ENCODE results near the gene ENTR1. TPM values are rescaled to one million over a fixed set of nuclear protein-coding genes. Genes with fewer than 3 reads are reported as not detected.

The ENTR1 gene
- total and polyA plus RNA-seq, 2 of the 13 experiments (the other 11 are each of a cell fraction or from before 2014, with no cell fraction given) = 70.1 to 76.4 TPM

DNA sequence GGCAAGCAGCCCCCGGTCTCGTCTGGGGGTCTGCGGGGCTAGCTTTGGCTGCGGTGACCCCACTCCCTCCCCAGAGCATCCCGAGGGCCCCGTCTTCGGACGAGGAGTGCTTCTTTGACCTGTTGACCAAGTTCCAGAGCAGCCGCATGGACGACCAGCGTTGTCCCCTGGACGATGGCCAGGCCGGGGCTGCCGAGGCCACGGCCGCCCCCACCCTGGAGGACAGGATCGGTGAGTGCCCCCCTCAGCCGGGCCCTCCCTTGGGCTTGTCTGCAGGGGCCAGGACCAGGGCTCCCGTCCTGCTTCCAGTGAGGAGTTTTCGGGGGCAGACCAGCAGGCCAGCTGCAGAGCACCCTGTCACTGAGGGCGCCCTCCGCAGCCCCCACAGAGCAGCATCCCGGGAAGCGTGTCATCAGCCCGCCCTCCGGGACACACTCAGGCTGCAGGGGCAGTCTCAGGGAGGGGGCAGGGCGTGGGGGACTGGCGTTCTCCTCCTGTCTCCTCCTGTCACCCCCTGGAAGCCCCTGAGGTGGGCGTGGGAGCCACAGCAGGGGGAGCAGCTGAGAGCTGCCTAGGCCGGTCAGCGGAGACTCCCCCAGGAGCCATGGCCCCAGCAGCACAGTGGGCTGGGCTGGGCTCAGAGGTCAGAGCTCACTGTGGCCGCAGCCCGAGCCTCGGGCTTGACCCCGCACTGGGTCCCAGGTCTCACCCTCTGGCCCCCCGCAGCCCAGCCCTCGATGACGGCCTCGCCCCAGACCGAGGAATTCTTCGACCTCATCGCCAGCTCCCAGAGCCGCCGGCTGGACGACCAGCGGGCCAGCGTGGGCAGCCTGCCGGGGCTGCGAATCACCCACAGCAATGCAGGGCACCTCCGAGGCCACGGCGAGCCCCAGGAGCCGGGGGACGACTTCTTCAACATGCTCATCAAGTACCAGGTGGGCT lies 54.5 kb downstream of the ENTR1 start (continued):
- TF ChIP-seq PATZ1 (CRISPR knock-in tag; IDR thresholded peaks at IDR 0.05) (peak; percentile 63; the same call in 1 of the 2 replicates), CBX2 (IDR thresholded peaks at IDR 0.05; ENCODE audit: low read depth, low read length) (no peak), CBX2 (CRISPR knock-in tag; IDR thresholded peaks at IDR 0.05; ENCODE audit: low read depth) (no peak), AGO1 (IDR thresholded peaks at IDR 0.05; ENCODE audit: low read depth, low read length, poor library complexity, severe bottlenecking) (peak; percentile 42), MXD1 (CRISPR knock-in tag; IDR thresholded peaks at IDR 0.05) (no peak), ERF (CRISPR knock-in tag; IDR thresholded peaks at IDR 0.05) (no peak), KDM2A (CRISPR knock-in tag; IDR thresholded peaks at IDR 0.05; ENCODE audit: borderline replicate concordance, low read depth) (no peak), MAF1 (CRISPR knock-in tag; IDR thresholded peaks at IDR 0.05; ENCODE audit: borderline replicate concordance) (no peak), ZNF781 (CRISPR knock-in tag; IDR thresholded peaks at IDR 0.05; ENCODE audit: borderline replicate concordance, not compliant biosample characterization) (no peak), ZFX (CRISPR knock-in tag; IDR thresholded peaks at IDR 0.05; ENCODE audit: low read depth) (peak; percentile 27; the same call in 1 of the 2 replicates), ZKSCAN8 (CRISPR knock-in tag; IDR thresholded peaks at IDR 0.05; ENCODE audit: borderline replicate concordance) (no peak), LCORL (IDR thresholded peaks at IDR 0.05) (no peak), LCORL (CRISPR knock-in tag; IDR thresholded peaks at IDR 0.05) (peak; percentile 67; the same call in 1 of the 2 replicates), ZSCAN21 (CRISPR knock-in tag; IDR thresholded peaks at IDR 0.05; ENCODE audit: borderline replicate concordance) (no peak), BORCS8-MEF2B (CRISPR knock-in tag; IDR thresholded peaks at IDR 0.05) (0 out of 2 replicates have a peak, but pooled peaks have one; percentile 50), U2AF2 (IDR thresholded peaks at IDR 0.05; ENCODE audit: low read depth, low read length) (no peak), MXD4 (CRISPR knock-in tag; IDR thresholded peaks at IDR 0.05) (no peak), PHF5A (CRISPR knock-in tag; IDR thresholded peaks at IDR 0.05; ENCODE audit: low read depth, unreplicated experiment) (no peak), DMTF1 (CRISPR knock-in tag; IDR thresholded peaks at IDR 0.05) (no peak)
- TF ChIP-seq, protein P1, sequence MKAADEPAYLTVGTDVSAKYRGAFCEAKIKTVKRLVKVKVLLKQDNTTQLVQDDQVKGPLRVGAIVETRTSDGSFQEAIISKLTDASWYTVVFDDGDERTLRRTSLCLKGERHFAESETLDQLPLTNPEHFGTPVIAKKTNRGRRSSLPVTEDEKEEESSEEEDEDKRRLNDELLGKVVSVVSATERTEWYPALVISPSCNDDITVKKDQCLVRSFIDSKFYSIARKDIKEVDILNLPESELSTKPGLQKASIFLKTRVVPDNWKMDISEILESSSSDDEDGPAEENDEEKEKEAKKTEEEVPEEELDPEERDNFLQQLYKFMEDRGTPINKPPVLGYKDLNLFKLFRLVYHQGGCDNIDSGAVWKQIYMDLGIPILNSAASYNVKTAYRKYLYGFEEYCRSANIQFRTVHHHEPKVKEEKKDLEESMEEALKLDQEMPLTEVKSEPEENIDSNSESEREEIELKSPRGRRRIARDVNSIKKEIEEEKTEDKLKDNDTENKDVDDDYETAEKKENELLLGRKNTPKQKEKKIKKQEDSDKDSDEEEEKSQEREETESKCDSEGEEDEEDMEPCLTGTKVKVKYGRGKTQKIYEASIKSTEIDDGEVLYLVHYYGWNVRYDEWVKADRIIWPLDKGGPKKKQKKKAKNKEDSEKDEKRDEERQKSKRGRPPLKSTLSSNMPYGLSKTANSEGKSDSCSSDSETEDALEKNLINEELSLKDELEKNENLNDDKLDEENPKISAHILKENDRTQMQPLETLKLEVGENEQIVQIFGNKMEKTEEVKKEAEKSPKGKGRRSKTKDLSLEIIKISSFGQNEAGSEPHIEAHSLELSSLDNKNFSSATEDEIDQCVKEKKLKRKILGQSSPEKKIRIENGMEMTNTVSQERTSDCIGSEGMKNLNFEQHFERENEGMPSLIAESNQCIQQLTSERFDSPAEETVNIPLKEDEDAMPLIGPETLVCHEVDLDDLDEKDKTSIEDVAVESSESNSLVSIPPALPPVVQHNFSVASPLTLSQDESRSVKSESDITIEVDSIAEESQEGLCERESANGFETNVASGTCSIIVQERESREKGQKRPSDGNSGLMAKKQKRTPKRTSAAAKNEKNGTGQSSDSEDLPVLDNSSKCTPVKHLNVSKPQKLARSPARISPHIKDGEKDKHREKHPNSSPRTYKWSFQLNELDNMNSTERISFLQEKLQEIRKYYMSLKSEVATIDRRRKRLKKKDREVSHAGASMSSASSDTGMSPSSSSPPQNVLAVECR (CRISPR knock-in tag; IDR thresholded peaks at IDR 0.05; ENCODE audit: borderline replicate concordance) = no peak; the same call in 1 of the 2 replicates

Data from HepG2 (cell line).